Stomach (tissue), 9 donors: ENCODE measurements around the gene TCF7. TPM values are rescaled to one million over a fixed set of nuclear protein-coding genes. Genes with fewer than 3 reads are reported as not detected.

Source experiments
- DNase-seq, 2 donors: peaks; one replicate each; pipeline versions ENCODE4 v3.0.0 to v3.0.0-alpha.2; 2013 to 2019
- H3K27ac ChIP-seq, 5 donors: fragments of 200-600 bp in 4 of 5; sonication (generic) in 4 of 5; one replicate each; pipeline ENCODE4 v1.5.1; 2013 to 2019; ENCODE audit warnings: mild to moderate bottlenecking in 1 of 5, moderate library complexity in 1 of 5
- H3K27me3 ChIP-seq, 3 donors: fragments of 200-600 bp; sonication (generic); one replicate each; pipeline ENCODE4 v1.5.1; 2017 to 2019; ENCODE audit warnings: mixed run types in 1 of 3
- H3K36me3 ChIP-seq, 4 donors: fragments of 200-600 bp; sonication (generic); 1 replicate in 3 of 4; 2 replicates in 1 of 4; pipeline ENCODE4 v1.5.1; 2016 to 2019
- H3K4me1 ChIP-seq, 4 donors: fragments of 200-600 bp; sonication (generic); one replicate each; pipeline ENCODE4 v1.5.1; 2016 to 2019
- H3K4me3 ChIP-seq, 4 donors: fragments of 200-600 bp; sonication (generic) in 3 of 4; one replicate each; pipeline ENCODE4 v1.5.1; 2016 to 2019; ENCODE audit warnings: mild to moderate bottlenecking in 1 of 4
- H3K9me3 ChIP-seq, 4 donors: fragments of 200-600 bp; sonication (generic); one replicate each; pipeline ENCODE4 v1.5.1; 2016 to 2019
- CTCF ChIP-seq, 7 experiments: fragments of 450-650 bp in 4 of 7; fragments of 200-600 bp in 3 of 7; sonication (generic) in 3 of 7; IDR thresholded peaks; one replicate each; pipeline ENCODE4 v1.5.1; 2016 to 2019; ENCODE audit warnings: antibody characterized with exemption in 7 of 7, control low read depth in 2 of 7, mild to moderate bottlenecking in 1 of 7
- EP300 ChIP-seq: sonication (generic); formaldehyde crosslinking; IDR thresholded peaks from one replicate; pipeline ENCODE4 v1.6.1; 2017; ENCODE audit warnings: antibody characterized with exemption
- POLR2A ChIP-seq, 4 donors: fragments of 450-650 bp; IDR thresholded peaks; one replicate each; pipeline ENCODE4 v1.6.1; 2016; ENCODE audit warnings: antibody characterized with exemption in 4 of 4, control low read depth in 2 of 4, mild to moderate bottlenecking in 1 of 4, moderate library complexity in 1 of 4
- POLR2AphosphoS5 ChIP-seq, 3 donors: sonication (generic); formaldehyde crosslinking; IDR thresholded peaks; one replicate each; pipeline ENCODE4 v1.6.1; 2016; ENCODE audit warnings: antibody characterized with exemption in 3 of 3
- WGBS, 5 donors: extraction: QIAGEN DNeasy Blood & Tissue Kit in 3 of 5; methylation state at CpG; one replicate each; pipeline versions ENCODE4 v1.1.5 to v1.1.7; 2013 to 2018; 5-methylcytosine and 5-hydroxymethylcytosine counted together
- intact Hi-C: fragments of 100-400 bp; cut with DNase I; formaldehyde crosslinking; loops from one replicate; pipeline ENCODE4 v1.15.1; 2023; ENCODE audit warnings: low total_unique reads
- polyA plus RNA-seq, 3 donors: library from polyadenylated mRNA; stranded (reverse); fragments of 200-250 nt; gene quantifications; one replicate each; pipeline ENCODE4 v1.2.3, GENCODE V29; 2013
- total RNA-seq, 5 donors: library from RNA; depleted of rRNA; stranded (reverse); fragments of >200 nt; gene quantifications; one replicate each; pipeline versions ENCODE4 v1.1.0 to v1.2.3, GENCODE V29; 2014 to 2016
- donor health status: healthy with polysubstance abuse.
- donor health status: Bipolar disorder and iron deficiency.
- donor health status: healthy.

TCF7 gene
- total and polyA plus RNA-seq, 8 donors, result 3.7 to 13.3 (median 5.4) TPM; not detected in 1

DNA sequence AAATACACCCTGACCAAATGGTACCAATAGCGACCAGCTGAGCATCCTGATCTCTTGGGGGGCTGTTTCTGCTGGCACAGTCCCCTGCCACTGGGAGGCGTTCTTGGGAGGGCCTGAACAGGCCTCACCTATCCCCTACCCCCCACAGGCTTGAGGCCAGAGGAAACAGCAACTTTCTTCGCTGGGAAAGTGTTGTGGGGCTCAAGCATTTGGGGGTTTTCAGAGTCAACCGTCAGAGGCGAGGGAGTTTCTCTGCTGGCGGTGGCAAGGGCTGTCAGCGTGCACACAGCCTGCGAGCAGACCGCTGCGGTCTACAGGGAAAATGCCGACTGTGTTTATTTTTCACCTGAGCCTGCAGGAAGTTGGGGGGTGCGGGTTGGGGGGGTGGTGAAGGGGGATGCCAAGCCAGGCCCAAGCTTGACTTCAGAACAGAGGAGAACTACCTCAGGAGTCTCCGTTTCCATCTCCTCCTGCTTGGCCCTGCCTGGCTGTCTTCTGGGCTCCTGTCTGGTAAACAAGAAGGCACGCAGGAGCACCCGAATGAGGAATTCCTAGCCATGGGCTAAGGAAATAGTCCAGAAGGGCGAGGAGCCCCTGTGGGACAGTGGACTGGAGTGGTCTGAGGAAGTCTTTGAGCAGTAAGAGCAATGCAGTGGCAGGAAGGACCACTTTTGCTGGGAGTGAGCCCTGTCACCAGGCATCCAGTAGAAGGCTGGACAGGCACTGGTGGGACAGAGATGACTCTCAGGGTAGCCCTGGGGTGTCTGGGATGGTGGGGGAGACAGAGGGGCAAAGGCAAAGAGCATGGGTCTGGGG, 18.1 kb downstream of the TCF7 start:
- intact Hi-C loops, result no loop called here
- peak in 1 of 2 donors; percentile 78 for DNase-seq
- peak overlapping the region in 1 of 5 donors; percentile 39 for H3K27ac ChIP-seq
- peaks cover 14 to 84% (median 67%) of the 10 kb centered on the region in 4 donors for H3K36me3 ChIP-seq
- WGBS, 5 donors, result 29 to 55% (median 44%) methylated on average over 9 to 16 of the region's 16 CpGs
- no peaks in the 10 kb centered on the region for H3K9me3 ChIP-seq
- peaks cover 13 to 42% (median 24%) of the 10 kb centered on the region in 4 donors for H3K4me1 ChIP-seq
- H3K4me3 ChIP-seq, result no peak overlapping the region
- no peaks in the 10 kb centered on the region for H3K27me3 ChIP-seq
- no peak for TF ChIP-seq CTCF (IDR thresholded peaks at IDR 0.05)
- no peak for TF ChIP-seq POLR2A (IDR thresholded peaks at IDR 0.05)
- TF ChIP-seq POLR2AphosphoS5 (IDR thresholded peaks at IDR 0.05), result no peak
- no peak for TF ChIP-seq EP300

GRCh38 chr5:134133188-134133994, 18.9 kb downstream of the TCF7 start:
- Histone ChIP-seq H3K4me3 (no peak overlapping the region), H3K36me3 (peaks cover 14 to 82% (median 69%) of the 10 kb centered on the region in 4 donors), H3K27me3 (no peaks in the 10 kb centered on the region), H3K4me1 (peaks cover 5 to 38% (median 16%) of the 10 kb centered on the region in 4 donors), H3K9me3 (no peaks in the 10 kb centered on the region), H3K27ac (peak overlapping the region in 1 of 5 donors; percentile 2)
- no peak for DNase-seq
- 81 to 86% (median 84%) methylated on average over 4 to 9 of the region's 9 CpGs for WGBS, 5 donors
- no peak for TF ChIP-seq CTCF (IDR thresholded peaks at IDR 0.05)
- no peak for TF ChIP-seq POLR2A (IDR thresholded peaks at IDR 0.05)
- TF ChIP-seq EP300, result no peak
- TF ChIP-seq POLR2AphosphoS5 (IDR thresholded peaks at IDR 0.05), result no peak
- intact Hi-C loops, result no loop called here

DNA sequence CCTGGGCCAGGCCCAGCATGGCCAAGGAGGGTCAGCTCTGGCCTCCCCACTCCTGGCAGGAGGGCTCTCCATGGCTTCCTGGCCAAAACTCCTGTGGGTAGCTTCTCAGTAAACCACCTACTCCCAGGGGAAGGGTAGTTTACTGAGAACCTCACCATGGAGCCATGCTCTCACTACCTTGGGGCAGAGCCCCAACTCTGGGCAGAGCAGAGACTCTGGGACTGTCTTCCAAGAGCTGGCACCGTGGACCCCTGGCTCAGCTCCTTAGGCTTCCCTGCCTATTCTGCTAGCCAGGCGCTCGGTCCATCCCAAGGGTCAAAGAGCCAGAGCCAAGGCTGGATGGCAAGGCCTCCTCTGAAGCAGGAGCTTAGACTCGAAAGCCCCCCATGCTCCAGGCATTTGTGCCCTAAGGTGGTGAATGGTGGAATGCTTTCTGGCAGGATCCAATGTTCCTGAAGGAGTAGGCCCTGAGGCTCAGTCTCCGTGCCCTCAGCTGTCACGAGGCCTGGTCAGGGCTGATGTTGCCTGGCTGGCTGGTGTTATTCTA, 19.6 kb downstream of the TCF7 start:
- no peaks in the 10 kb centered on the region for H3K9me3 ChIP-seq
- peak overlapping the region in 1 of 5 donors; percentile 2 for H3K27ac ChIP-seq
- peaks cover 3 to 34% (median 12%) of the 10 kb centered on the region in 4 donors for H3K4me1 ChIP-seq
- no peak overlapping the region for H3K4me3 ChIP-seq
- intact Hi-C loops, result no loop called here
- H3K36me3 ChIP-seq, result peaks cover 14 to 84% (median 70%) of the 10 kb centered on the region in 4 donors
- WGBS, 5 donors, result 86 to 97% (median 95%) methylated on average over 6 of the region's 6 CpGs
- TF ChIP-seq POLR2A (IDR thresholded peaks at IDR 0.05) (no peak), POLR2AphosphoS5 (IDR thresholded peaks at IDR 0.05) (no peak), CTCF (IDR thresholded peaks at IDR 0.05) (no peak), EP300 (no peak)
- DNase-seq, result peak in 1 of 2 donors; percentile 17
- no peaks in the 10 kb centered on the region for H3K27me3 ChIP-seq

DNA sequence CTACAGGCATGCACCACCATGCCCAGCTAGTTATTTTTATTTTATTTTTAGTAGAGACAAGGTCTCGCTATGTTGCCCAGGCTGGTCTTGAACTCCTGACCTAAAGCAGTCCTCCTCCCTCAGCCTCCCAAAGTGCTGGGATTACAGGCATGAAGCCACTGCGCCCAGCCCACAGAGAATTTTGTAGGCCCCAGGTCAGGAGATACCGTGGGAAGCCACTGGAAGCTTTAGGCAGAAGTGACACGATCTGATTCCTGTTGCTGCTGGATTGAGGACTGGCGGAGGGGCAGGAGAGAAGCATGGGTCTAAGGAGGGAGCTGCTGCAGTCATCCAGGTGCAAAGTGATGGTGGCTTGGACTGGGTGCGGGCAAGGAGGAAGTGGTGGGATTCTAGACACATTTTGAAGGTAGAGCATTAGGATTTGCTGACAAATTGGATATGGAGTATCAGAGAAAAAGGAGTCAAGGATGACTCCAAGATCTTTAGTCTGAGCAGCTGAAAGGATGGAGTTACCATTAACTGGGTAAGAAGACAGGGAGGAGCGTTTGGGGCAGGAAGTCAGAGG, 20.7 kb downstream of the TCF7 start:
- H3K4me1 ChIP-seq, result peaks cover 3 to 32% (median 12%) of the 10 kb centered on the region in 4 donors
- intact Hi-C loops, result loop anchor here (5.0 kb wide), 2 partner anchors 33 to 93 kb away; no protein-coding TSS in a partner anchor
- TF ChIP-seq POLR2AphosphoS5 (IDR thresholded peaks at IDR 0.05), result no peak
- no peak for TF ChIP-seq CTCF (IDR thresholded peaks at IDR 0.05)
- TF ChIP-seq EP300, result no peak
- no peak for TF ChIP-seq POLR2A (IDR thresholded peaks at IDR 0.05)
- H3K4me3 ChIP-seq, result no peak overlapping the region
- peaks cover 14 to 84% (median 70%) of the 10 kb centered on the region in 4 donors for H3K36me3 ChIP-seq
- no peak for DNase-seq
- H3K9me3 ChIP-seq, result no peaks in the 10 kb centered on the region
- H3K27ac ChIP-seq, result no peak overlapping the region
- WGBS, 5 donors, result 92 to 97% (median 94%) methylated on average over 7 of the region's 7 CpGs
- H3K27me3 ChIP-seq, result no peaks in the 10 kb centered on the region
